ENCODE measurements around the gene HK2.

GRCh38 chr2:74938264-74938663 lies 104.3 kb downstream of the HK2 start:
- TF ChIP-seq CTCF (IDR thresholded peaks at IDR 0.05), result no peak
- no peak for TF ChIP-seq POLR2A (IDR thresholded peaks at IDR 0.05)

Measured in right lobe of liver (tissue), 4 donors.